Activated CD8-positive, alpha-beta memory T cell treated with anti-CD3 and anti-CD28 coated beads, Interleukin-2, amount 50 U/mL, for 1 hour (primary cell): Measurements from ENCODE around the gene AKT3.
"Not testable (repeated sequence)": the region's sequence is repeated elsewhere in the genome, so short reads cannot be mapped to it uniquely, and the experiment has no call there.

Experiments
- DNase-seq: peaks from one replicate; pipeline ENCODE4 v3.0.0-alpha.2; 2020; ENCODE audit errors: extremely low read depth

Gene AKT3

GRCh38 chr1:243786531-243786930, 63.5 kb downstream of the AKT3 start:
- DNase-seq = no peak

GRCh38 chr1:243784506-243784905, 65.5 kb downstream of the AKT3 start:
- no peak for DNase-seq

- DNase-seq = no peak
These were observed 66.3 kb downstream of the AKT3 start for GRCh38 chr1:243783714-243784113.

GRCh38 chr1:243772361-243773050, 77.5 kb downstream of the AKT3 start:
- not testable (repeated sequence) for DNase-seq

- DNase-seq = no peak
These were observed 79.2 kb downstream of the AKT3 start for GRCh38 chr1:243770860-243771259.

DNA sequence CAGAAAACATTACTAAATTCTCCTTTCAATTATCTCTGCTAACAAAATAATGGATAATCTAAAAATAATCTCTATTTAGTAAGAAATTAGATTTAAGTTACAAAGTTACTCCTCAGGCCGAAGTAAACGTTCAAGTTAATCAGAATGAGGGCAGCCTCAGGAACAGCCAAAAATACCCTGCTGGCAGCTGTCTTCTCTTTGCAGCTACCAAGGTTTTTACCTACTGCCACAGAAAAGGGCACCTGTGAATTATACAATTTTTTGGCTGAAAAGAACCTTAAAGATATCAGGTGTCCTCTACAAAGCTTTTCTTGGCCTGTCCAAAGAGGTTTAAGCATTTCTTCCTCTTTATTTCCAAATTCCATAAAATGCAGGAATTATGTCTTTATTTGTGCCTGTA, 84.4 kb downstream of the AKT3 start:
- DNase-seq = no peak

DNA sequence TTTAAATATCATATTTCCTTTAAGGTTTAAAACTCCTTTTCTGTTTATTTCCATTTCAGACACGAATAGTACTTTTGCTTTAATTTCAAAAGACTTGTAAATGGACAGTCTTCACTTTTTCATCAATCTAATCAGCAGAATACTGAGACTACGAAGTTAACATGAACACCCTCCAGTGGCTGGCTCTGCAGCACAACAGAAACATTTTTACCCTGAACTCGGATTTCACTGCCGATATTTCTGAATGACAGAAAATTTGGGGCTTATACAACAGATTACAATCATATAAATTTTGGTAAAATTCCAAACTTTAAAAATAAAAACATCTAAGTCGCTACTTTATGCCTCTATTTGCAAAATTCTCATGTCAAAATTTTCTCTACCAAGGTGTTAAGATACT, 86.2 kb downstream of the AKT3 start:
- no peak for DNase-seq

GRCh38 chr1:243758647-243759046, 91.4 kb downstream of the AKT3 start:
- DNase-seq = no peak

- DNase-seq = no peak
These were observed 93.5 kb downstream of the AKT3 start for GRCh38 chr1:243756529-243756928.

DNA sequence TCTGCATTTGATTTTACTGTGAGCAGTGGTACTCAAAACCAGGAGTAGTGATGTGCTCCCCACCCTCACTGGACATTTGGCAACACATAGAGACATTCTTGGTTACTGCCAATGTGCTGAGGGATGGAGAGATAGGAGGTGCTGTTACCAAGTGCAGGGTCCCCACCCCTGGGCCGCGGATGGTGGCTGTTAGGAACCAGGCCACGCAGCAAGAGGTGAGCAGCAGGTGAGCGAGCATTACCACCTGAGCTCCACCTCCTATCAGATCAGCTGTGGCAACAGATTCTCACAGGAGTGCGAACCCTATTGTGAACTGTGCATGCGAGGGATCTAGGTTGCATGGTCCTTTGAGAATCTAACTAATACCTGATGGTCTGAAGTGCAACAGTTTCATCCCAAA, 95.7 kb downstream of the AKT3 start:
- DNase-seq = no peak

- no peak for DNase-seq
These were observed 98.5 kb downstream of the AKT3 start for GRCh38 chr1:243751506-243751905.

DNA sequence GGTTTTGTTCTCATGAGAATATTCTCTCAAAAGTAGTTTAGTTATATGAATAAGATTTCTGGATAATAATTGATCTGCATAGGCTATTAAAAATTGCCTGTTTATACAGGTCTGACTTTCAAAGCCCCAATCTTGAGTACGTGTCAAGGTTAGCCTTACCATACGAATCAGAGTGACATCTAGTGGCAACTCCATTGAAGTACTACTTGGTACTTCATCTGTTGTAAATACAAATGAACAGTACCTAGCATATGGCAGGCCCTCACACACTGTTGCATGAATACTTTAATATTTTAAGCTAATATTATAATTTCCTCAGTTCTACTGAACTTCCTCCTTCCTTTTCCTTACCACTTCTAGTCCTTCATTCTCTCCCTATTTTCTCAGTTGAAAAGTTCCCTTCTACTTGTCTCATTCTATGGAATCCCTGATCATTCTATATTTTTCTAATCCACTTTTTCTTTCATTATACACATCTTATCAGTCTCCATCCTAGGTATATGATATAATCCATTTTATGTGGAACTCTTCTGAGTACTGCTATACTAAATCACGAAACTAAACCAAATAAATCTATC, 101.2 kb downstream of the AKT3 start:
- DNase-seq = peak; percentile 10

- no peak for DNase-seq
These were observed 101.8 kb downstream of the AKT3 start for GRCh38 chr1:243748227-243748626.

- DNase-seq = no peak
These were observed 103.3 kb downstream of the AKT3 start for GRCh38 chr1:243746751-243747150.

DNA sequence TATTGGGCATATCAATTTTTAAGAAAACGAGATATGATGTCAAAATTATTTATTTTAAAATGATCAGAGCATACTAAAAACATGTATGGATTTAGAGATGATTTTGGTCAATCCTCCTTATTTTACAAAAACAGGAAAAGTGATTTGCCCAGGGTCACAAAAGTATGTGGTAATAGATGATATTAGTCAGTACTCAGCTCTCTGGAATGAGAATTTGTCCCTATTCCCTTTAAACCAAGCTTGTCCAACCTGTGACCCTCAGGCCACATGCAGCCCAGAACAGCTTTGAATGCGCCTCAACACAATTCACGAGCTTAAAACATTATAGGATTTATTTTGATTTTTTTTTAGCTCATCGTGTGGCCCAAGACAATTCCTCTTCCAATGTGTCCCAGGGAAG, 104.7 kb downstream of the AKT3 start:
- no peak for DNase-seq

DNA sequence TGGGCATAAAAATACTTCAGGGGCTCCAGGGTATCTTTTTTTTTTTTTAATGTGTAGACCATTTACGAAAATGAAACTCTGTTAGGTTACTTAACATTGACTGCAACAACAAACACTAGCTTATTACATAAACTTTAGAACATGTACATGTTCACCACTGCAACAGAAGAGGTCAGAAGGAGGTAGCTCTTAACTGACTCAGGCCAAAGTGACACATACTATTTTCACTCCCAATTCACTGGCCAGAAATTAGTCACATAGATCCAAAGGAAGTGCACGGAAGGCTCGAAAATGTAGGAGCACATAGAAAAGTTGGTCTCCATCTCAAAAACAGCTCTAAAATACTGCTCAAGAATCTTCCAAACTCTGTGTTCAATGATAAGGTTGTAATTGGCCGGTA, 107.2 kb downstream of the AKT3 start:
- DNase-seq = no peak

DNA sequence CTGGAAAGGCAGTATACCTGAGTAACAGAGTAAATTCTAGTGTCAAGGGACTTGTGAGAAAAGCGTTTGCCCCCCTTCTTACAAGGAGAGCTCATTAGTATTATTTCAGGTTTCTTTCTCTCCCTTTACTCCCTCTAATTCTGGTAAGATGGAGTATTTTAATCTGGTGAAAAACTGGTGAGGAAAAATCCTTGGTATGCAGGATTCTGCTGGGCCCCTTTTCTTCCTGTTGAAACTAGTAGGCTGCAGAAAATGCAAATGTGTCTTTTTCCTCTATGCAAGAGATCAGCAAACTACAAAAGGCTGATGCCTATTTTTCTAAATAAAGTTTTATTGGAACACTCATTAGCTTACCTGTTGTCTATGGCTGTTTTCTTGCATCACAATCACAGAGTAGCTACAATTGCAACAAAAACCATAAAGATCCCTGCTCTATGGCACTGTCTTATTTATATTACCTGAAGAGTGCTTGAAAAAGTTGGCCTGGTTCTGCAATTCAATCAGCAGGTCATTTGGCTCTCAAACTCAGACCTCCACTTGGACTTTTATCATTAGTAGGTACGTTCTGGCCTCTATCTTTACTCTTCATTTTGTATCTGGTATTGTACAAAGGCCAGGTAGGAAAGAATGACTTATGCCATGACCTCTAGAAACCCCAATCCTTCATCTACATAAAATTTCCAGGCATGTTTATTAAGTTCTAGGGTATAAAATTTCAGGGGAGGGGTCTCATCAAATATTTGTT, 109.6 kb downstream of the AKT3 start:
- DNase-seq = no peak

DNA sequence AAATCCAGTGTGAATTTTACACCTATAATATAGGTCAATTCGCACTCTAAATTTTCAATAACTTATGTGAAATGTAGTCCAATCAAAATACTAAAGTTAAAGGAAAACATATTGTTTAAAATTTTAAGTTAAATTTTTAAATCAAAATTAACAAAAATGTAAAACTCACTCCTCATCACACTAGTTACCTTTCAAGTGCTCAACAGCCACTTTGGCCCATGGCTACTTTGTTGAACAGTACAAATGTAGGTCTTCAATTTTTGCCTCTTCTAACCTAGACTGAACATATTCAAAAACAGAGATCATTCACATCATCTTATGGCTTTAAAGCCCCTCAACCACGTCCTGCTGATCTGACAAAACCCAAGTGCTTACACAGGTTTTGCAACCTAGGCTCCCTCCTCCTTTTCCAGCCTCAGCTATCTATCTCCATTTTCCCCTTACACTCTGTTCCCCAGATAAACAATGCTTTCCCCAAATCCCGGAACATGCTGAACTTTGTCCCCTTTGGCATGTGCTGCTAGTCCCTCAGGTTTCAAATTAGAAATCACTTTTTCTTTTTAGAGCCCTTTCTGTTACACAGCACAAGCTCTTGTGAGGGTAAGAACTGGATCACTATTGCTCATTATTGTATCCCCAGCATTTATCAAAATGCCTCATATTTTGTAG, 110.6 kb downstream of the AKT3 start:
- no peak for DNase-seq

DNA sequence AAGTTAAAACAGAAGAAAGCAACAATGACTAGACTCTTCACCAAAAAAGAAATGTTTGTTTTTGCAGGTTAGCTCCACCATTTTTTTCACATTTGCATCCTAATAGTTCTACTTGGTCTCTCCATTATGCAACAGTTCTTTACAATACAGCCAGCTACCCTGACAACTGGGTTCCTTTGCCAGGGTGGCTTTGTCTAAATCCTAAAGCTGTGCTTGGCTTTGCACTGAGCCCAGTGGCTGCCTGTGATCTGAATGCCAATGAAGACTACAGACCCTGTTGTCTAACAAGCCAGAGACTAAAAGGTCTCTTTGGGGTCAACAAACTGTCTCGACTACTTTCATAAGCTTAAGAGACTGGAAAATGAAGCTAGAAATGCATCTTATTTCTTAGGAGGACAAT, 112.0 kb downstream of the AKT3 start:
- DNase-seq = no peak

DNA sequence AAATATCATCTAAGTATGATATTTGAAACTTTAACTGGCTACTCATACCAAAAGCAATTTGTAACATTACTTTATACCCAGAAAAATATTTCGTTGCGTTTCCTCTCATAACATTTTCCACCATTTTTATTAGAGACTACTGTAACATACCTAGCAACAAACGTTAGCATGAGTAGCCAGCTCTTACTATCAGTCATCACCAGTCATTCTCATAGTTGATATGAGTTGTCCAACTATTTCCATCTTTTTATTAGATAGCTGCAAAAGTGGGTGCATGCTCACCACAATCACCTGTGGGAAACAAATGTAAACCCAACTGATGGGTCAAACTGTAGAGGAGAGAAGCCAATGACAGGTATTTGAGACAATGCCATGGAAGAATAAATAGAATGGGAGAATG, 114.6 kb downstream of the AKT3 start:
- DNase-seq = no peak

DNA sequence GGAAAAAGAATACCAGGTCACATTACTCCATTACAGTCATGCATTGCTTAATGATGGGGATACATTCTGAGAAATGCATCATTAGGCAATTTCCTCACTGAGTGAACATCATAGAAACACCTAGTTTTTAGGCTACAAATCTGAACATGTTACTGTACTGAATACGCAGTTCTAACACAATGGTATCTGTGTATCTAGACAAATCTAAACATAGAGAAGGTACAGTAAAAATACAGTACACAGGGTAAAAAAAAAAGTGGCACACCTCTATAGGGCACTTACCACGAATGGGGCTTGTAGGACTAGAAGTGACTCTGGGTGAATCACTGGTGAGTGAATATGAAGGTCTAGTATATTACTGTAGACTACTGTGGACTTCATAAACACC, 115.7 kb downstream of the AKT3 start:
- no peak for DNase-seq

- no peak for DNase-seq
These were observed 116.3 kb downstream of the AKT3 start for GRCh38 chr1:243733670-243734307.
